Tibial nerve (tissue), 4 donors: ENCODE results near the gene CCR5. TPM values are rescaled to one million over a fixed set of nuclear protein-coding genes. Genes with fewer than 3 reads are reported as not detected.

Source experiments
- DNase-seq, 2 donors: peaks; one replicate each; pipeline ENCODE4 v3.0.0-alpha.2; 2019; ENCODE audit warnings: low spot score in 2 of 2
- H3K27ac ChIP-seq, 4 donors: fragments of 200-600 bp; sonication (generic) in 3 of 4; one replicate each; pipeline ENCODE4 v1.5.1; 2017 to 2019; ENCODE audit warnings: mild to moderate bottlenecking in 1 of 4
- H3K27me3 ChIP-seq, 2 donors: fragments of 200-600 bp; sonication (generic) in 1 of 2; one replicate each; pipeline versions ENCODE4 v1.5.1 to v1.6.0; 2017 to 2019
- H3K36me3 ChIP-seq, 3 donors: fragments of 200-600 bp; sonication (generic); one replicate each; pipeline ENCODE4 v1.5.1; 2018 to 2019
- H3K4me1 ChIP-seq, 4 donors: fragments of 200-600 bp; sonication (generic) in 3 of 4; one replicate each; pipeline ENCODE4 v1.5.1; 2017 to 2019
- H3K4me3 ChIP-seq, 4 donors: fragments of 200-600 bp; sonication (generic) in 3 of 4; one replicate each; pipeline ENCODE4 v1.5.1; 2017 to 2019; ENCODE audit warnings: mild to moderate bottlenecking in 1 of 4, moderate library complexity in 1 of 4
- H3K9me3 ChIP-seq, 4 donors: fragments of 200-600 bp; sonication (generic) in 3 of 4; one replicate each; pipeline ENCODE4 v1.5.1; 2017 to 2019
- EP300 ChIP-seq, 2 donors: sonication (generic); formaldehyde crosslinking; IDR thresholded peaks; one replicate each; pipeline ENCODE4 v1.6.1; 2017; ENCODE audit warnings: antibody characterized with exemption in 2 of 2, mild to moderate bottlenecking in 1 of 2
- POLR2A ChIP-seq, 2 donors: fragments of 450-650 bp; IDR thresholded peaks; one replicate each; pipeline ENCODE4 v1.6.1; 2017; ENCODE audit warnings: antibody characterized with exemption in 2 of 2, mild to moderate bottlenecking in 2 of 2, moderate library complexity in 2 of 2
- WGBS, 2 donors: methylation state at CpG; one replicate each; pipeline ENCODE4 v1.1.5; 2018; 5-methylcytosine and 5-hydroxymethylcytosine counted together
- total RNA-seq, 4 donors: library from RNA; depleted of rRNA; stranded (reverse); fragments of >200 nt; gene quantifications; one replicate each; pipeline ENCODE4 v1.1.0, GENCODE V29; 2016
- TF ChIP-seq, protein P1 (sequence below), 5 experiments: fragments of 200-600 bp in 3 of 5; fragments of 450-650 bp in 2 of 5; sonication (generic) in 3 of 5; IDR thresholded peaks; one replicate each; pipeline ENCODE4 v1.5.1; 2016 to 2019; ENCODE audit warnings: antibody characterized with exemption in 5 of 5, mild to moderate bottlenecking in 3 of 5, moderate library complexity in 2 of 5

Gene CCR5
- total RNA-seq, 4 donors from 2014 or later, result 0.22 to 1.2 (median 0.87) TPM

- Histone ChIP-seq H3K27me3 (no peaks in the 10 kb centered on the region), H3K27ac (no peak overlapping the region), H3K9me3 (no peaks in the 10 kb centered on the region), H3K36me3 (no peaks in the 10 kb centered on the region), H3K4me3 (peak overlapping the region in 2 of 4 donors; percentile 0 to 3), H3K4me1 (no peaks in the 10 kb centered on the region)
- WGBS, 2 donors, result 71 to 73% methylated on average over 10 of the region's 10 CpGs
- DNase-seq, result no peak
- TF ChIP-seq EP300 (IDR thresholded peaks at IDR 0.05) (no peak), POLR2A (IDR thresholded peaks at IDR 0.05) (no peak)
- TF ChIP-seq, protein P1, sequence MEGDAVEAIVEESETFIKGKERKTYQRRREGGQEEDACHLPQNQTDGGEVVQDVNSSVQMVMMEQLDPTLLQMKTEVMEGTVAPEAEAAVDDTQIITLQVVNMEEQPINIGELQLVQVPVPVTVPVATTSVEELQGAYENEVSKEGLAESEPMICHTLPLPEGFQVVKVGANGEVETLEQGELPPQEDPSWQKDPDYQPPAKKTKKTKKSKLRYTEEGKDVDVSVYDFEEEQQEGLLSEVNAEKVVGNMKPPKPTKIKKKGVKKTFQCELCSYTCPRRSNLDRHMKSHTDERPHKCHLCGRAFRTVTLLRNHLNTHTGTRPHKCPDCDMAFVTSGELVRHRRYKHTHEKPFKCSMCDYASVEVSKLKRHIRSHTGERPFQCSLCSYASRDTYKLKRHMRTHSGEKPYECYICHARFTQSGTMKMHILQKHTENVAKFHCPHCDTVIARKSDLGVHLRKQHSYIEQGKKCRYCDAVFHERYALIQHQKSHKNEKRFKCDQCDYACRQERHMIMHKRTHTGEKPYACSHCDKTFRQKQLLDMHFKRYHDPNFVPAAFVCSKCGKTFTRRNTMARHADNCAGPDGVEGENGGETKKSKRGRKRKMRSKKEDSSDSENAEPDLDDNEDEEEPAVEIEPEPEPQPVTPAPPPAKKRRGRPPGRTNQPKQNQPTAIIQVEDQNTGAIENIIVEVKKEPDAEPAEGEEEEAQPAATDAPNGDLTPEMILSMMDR (IDR thresholded peaks at IDR 0.05), result no peak
Observed at GRCh38 chr3:46371519-46372340, 984 bp downstream of the CCR5 start.

- no peak for TF ChIP-seq POLR2A (IDR thresholded peaks at IDR 0.05)
- no peak for TF ChIP-seq EP300 (IDR thresholded peaks at IDR 0.05)
- TF ChIP-seq, protein P1 (IDR thresholded peaks at IDR 0.05), result peak in 4 of 5 experiments; percentile 14 to 40 (median 32)
- no peaks in the 10 kb centered on the region for H3K27me3 ChIP-seq
- DNase-seq, result no peak
- H3K4me3 ChIP-seq, result peak overlapping the region in 1 of 4 donors; percentile 0
- WGBS, 2 donors, result 90 to 96% methylated on average over 9 of the region's 9 CpGs
- no peaks in the 10 kb centered on the region for H3K4me1 ChIP-seq
- H3K9me3 ChIP-seq, result no peaks in the 10 kb centered on the region
- H3K36me3 ChIP-seq, result no peaks in the 10 kb centered on the region
- no peak overlapping the region for H3K27ac ChIP-seq
Observed at GRCh38 chr3:46372492-46373359, 2.0 kb downstream of the CCR5 start.

DNA sequence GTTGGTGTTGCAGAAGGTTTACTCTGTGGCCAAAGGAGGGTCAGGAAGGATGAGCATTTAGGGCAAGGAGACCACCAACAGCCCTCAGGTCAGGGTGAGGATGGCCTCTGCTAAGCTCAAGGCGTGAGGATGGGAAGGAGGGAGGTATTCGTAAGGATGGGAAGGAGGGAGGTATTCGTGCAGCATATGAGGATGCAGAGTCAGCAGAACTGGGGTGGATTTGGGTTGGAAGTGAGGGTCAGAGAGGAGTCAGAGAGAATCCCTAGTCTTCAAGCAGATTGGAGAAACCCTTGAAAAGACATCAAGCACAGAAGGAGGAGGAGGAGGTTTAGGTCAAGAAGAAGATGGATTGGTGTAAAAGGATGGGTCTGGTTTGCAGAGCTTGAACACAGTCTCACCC, 4.0 kb downstream of the CCR5 start:
- no peak overlapping the region for H3K27ac ChIP-seq
- 81 to 82% methylated on average over 3 of the region's 3 CpGs for WGBS, 2 donors
- no peak for DNase-seq
- H3K4me1 ChIP-seq, result no peaks in the 10 kb centered on the region
- H3K9me3 ChIP-seq, result no peaks in the 10 kb centered on the region
- H3K27me3 ChIP-seq, result no peaks in the 10 kb centered on the region
- no peaks in the 10 kb centered on the region for H3K36me3 ChIP-seq
- no peak for TF ChIP-seq POLR2A (IDR thresholded peaks at IDR 0.05)
- no peak overlapping the region for H3K4me3 ChIP-seq

DNA sequence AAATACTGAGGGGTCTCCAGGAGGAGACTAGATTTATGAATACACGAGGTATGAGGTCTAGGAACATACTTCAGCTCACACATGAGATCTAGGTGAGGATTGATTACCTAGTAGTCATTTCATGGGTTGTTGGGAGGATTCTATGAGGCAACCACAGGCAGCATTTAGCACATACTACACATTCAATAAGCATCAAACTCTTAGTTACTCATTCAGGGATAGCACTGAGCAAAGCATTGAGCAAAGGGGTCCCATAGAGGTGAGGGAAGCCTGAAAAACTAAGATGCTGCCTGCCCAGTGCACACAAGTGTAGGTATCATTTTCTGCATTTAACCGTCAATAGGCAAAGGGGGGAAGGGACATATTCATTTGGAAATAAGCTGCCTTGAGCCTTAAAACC, 4.5 kb downstream of the CCR5 start:
- Histone ChIP-seq H3K27me3 (no peaks in the 10 kb centered on the region), H3K4me1 (peaks cover 0 to 3% (median 0%) of the 10 kb centered on the region in 4 donors), H3K27ac (no peak overlapping the region), H3K9me3 (no peaks in the 10 kb centered on the region), H3K36me3 (no peaks in the 10 kb centered on the region), H3K4me3 (no peak overlapping the region)
- no peak for TF ChIP-seq POLR2A (IDR thresholded peaks at IDR 0.05)
- TF ChIP-seq EP300 (IDR thresholded peaks at IDR 0.05), result no peak
- DNase-seq, result no peak
- 68 to 79% methylated on average over 2 of the region's 2 CpGs for WGBS, 2 donors

GRCh38 chr3:46375814-46376213, 5.1 kb downstream of the CCR5 start:
- TF ChIP-seq, protein P1 (IDR thresholded peaks at IDR 0.05), result no peak
- no peak for TF ChIP-seq POLR2A (IDR thresholded peaks at IDR 0.05)
- TF ChIP-seq EP300 (IDR thresholded peaks at IDR 0.05), result no peak
- no peak overlapping the region for H3K27ac ChIP-seq
- H3K9me3 ChIP-seq, result no peaks in the 10 kb centered on the region
- no peaks in the 10 kb centered on the region for H3K36me3 ChIP-seq
- peaks cover 0 to 5% (median 2%) of the 10 kb centered on the region in 4 donors for H3K4me1 ChIP-seq
- no peak for DNase-seq
- H3K4me3 ChIP-seq, result no peak overlapping the region
- 16 to 25% methylated on average over 2 of the region's 2 CpGs for WGBS, 2 donors
- H3K27me3 ChIP-seq, result no peaks in the 10 kb centered on the region
